Body of pancreas (tissue), 4 donors: Measurements from ENCODE around the gene SELENOO. TPM values are rescaled to one million over a fixed set of nuclear protein-coding genes. Genes with fewer than 3 reads are reported as not detected.

Source experiments
- ATAC-seq: fragments of 150-250 bp; one replicate; pipeline ENCODE4 v1.9.1; 2016
- DNase-seq, 4 donors: peaks; one replicate each; pipeline ENCODE4 v3.0.0-alpha.2; 2019
- H3K27ac ChIP-seq, 4 donors: fragments of 200-600 bp; sonication (generic); 1 replicate in 3 of 4; 2 replicates in 1 of 4; pipeline versions ENCODE4 v1.5.1 to v1.6.1; 2016 to 2019; ENCODE audit warnings: mild to moderate bottlenecking in 1 of 4, mixed read lengths in 1 of 4, moderate library complexity in 1 of 4
- H3K27me3 ChIP-seq, 2 donors: fragments of 200-600 bp; sonication (generic); one replicate each; pipeline ENCODE4 v1.6.0; 2016; ENCODE audit warnings: mild to moderate bottlenecking in 1 of 2
- H3K36me3 ChIP-seq, 2 donors: fragments of 200-600 bp; sonication (generic); replicated peaks in 1 of 2; 2 replicates each; pipeline ENCODE4 v1.5.1; 2016; ENCODE audit warnings: low read depth in 2 of 2; ENCODE audit not compliant: insufficient read depth in 1 of 2
- H3K4me1 ChIP-seq: fragments of 200-600 bp; sonication (generic); one replicate; pipeline ENCODE4 v1.6.0; 2016
- H3K4me3 ChIP-seq, 2 donors: fragments of 200-600 bp; sonication (generic); 1 replicate in 1 of 2; 2 replicates in 1 of 2; pipeline ENCODE4 v1.5.1; 2016 to 2019
- H3K9me3 ChIP-seq, 3 donors: fragments of 200-600 bp; sonication (generic); 1 replicate in 2 of 3; 2 replicates in 1 of 3; pipeline ENCODE4 v1.5.1; 2016
- POLR2A ChIP-seq, 3 donors: fragments of 450-650 bp; IDR thresholded peaks; one replicate each; pipeline ENCODE4 v1.6.1; 2016; ENCODE audit warnings: antibody characterized with exemption in 3 of 3, mild to moderate bottlenecking in 2 of 3
- WGBS, 2 donors: methylation state at CpG; one replicate each; pipeline ENCODE4 v1.1.5; 2017; 5-methylcytosine and 5-hydroxymethylcytosine counted together
- intact Hi-C: fragments of 100-400 bp; cut with DNase I; formaldehyde crosslinking; loops from one replicate; pipeline ENCODE4 v1.15.1; 2023
- total RNA-seq, 2 donors: library from RNA; depleted of rRNA; stranded (reverse); fragments of >200 nt; gene quantifications; one replicate each; pipeline ENCODE4 v1.1.0, GENCODE V29; 2016
- TF ChIP-seq, protein P1 (sequence below), 7 experiments: fragments of 450-650 bp in 4 of 7; fragments of 200-600 bp in 3 of 7; sonication (generic) in 3 of 7; IDR thresholded peaks; one replicate each; pipeline ENCODE4 v1.5.1; 2016 to 2019; ENCODE audit warnings: antibody characterized with exemption in 7 of 7

The SELENOO gene
- total RNA-seq, 2 donors from 2014 or later = 23.6 to 57.4 TPM

DNA sequence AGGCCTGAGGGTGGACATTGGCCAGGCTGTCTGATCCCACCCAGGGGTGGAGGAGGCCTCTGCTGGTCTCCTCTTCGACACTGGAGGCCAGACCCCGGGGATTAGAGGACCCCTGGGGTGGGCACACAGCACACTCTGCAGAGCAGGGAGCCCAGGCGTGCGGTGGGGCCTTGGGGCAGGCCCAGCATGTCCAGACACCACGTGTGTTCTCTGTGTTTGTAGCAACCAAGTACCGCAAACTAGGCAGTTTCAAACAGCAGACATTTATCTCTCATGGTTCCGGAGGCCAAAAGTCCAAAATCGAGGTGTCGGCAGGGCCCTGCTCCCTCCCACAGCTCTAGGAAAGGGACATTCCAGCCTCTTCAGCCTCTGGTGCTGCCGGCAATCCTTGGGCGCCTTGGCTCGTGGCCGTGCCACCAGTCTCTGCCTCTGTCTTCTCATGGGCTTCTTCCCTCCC, 28.8 kb upstream of the SELENOO start:
- Histone ChIP-seq H3K36me3 (no peaks in the 10 kb centered on the region), H3K27ac (no peak overlapping the region), H3K4me1 (peaks cover 7% of the 10 kb centered on the region), H3K4me3 (no peak overlapping the region), H3K27me3 (peaks cover 0 to 7% of the 10 kb centered on the region in 2 donors), H3K9me3 (no peaks in the 10 kb centered on the region)
- intact Hi-C loops = no loop called here
- DNase-seq = no peak
- TF ChIP-seq, protein P1, sequence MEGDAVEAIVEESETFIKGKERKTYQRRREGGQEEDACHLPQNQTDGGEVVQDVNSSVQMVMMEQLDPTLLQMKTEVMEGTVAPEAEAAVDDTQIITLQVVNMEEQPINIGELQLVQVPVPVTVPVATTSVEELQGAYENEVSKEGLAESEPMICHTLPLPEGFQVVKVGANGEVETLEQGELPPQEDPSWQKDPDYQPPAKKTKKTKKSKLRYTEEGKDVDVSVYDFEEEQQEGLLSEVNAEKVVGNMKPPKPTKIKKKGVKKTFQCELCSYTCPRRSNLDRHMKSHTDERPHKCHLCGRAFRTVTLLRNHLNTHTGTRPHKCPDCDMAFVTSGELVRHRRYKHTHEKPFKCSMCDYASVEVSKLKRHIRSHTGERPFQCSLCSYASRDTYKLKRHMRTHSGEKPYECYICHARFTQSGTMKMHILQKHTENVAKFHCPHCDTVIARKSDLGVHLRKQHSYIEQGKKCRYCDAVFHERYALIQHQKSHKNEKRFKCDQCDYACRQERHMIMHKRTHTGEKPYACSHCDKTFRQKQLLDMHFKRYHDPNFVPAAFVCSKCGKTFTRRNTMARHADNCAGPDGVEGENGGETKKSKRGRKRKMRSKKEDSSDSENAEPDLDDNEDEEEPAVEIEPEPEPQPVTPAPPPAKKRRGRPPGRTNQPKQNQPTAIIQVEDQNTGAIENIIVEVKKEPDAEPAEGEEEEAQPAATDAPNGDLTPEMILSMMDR (IDR thresholded peaks at IDR 0.05) = no peak
- no peak for TF ChIP-seq POLR2A (IDR thresholded peaks at IDR 0.05)
- no peak for ATAC-seq
- 73 to 84% methylated on average over 11 to 13 of the region's 13 CpGs for WGBS, 2 donors

- Histone ChIP-seq H3K36me3 (no peaks in the 10 kb centered on the region), H3K27me3 (peaks cover 0 to 7% of the 10 kb centered on the region in 2 donors), H3K4me3 (no peak overlapping the region), H3K27ac (no peak overlapping the region), H3K4me1 (peaks cover 7% of the 10 kb centered on the region), H3K9me3 (no peaks in the 10 kb centered on the region)
- DNase-seq (no peak), ATAC-seq (no peak)
- intact Hi-C loops = no loop called here
- 82 to 92% methylated on average over 19 to 26 of the region's 26 CpGs for WGBS, 2 donors
- TF ChIP-seq, protein P1 (IDR thresholded peaks at IDR 0.05) = no peak
- TF ChIP-seq POLR2A (IDR thresholded peaks at IDR 0.05) = no peak
Measured at GRCh38 chr22:50173311-50173982, 27.4 kb upstream of the SELENOO start.

GRCh38 chr22:50173983-50174355, 26.8 kb upstream of the SELENOO start:
- Histone ChIP-seq H3K36me3 (no peaks in the 10 kb centered on the region), H3K4me3 (no peak overlapping the region), H3K27me3 (peaks cover 0 to 5% of the 10 kb centered on the region in 2 donors), H3K9me3 (no peaks in the 10 kb centered on the region), H3K4me1 (peaks cover 7% of the 10 kb centered on the region), H3K27ac (no peak overlapping the region)
- DNase-seq (no peak), ATAC-seq (no peak)
- WGBS, 2 donors = 72 to 84% methylated on average over 3 to 6 of the region's 6 CpGs
- intact Hi-C loops = no loop called here
- TF ChIP-seq, protein P1 (IDR thresholded peaks at IDR 0.05) = no peak
- TF ChIP-seq POLR2A (IDR thresholded peaks at IDR 0.05) = no peak

DNA sequence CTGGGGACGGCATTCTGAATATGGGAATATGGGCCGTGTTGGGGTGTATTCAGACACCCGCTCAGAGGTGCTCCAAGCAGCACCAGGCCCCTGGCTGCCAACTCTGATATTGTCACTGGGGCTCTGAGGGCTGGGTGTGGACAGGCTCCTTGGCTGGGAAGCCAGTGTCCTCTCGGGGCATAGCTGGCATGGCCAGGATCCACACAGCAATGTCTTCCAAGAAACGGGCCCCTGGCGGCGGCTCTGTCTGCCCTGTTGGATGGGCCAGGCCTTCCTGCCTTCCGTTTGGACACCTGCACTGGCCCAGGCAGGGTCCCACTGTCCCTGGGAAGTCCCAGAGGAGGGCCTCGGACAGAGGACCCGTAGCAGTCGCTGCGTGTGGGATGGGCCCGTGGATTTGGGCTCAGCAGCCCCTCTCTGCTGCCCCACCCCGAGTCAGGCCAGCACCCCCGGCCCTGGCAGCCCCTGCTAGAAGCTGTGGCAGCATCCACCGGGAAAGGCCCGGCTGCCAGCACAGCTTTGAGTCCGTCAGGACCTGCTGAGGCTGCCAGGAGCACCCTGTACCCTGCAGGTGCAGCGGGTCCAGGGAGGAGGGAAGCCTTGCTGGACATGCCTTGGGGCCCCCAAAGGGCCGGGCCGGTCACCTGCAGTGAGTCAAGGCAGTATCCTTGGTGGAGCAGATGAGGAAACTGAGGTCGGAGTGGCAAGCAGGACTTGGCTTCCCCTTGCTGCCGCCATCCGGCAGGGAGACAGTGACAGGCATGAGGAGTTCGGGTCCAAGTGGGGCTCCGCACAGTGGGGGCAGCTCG, 26.2 kb upstream of the SELENOO start:
- 78 to 87% methylated on average over 2 to 27 of the region's 27 CpGs for WGBS, 2 donors
- no peaks in the 10 kb centered on the region for H3K27me3 ChIP-seq
- no peak for TF ChIP-seq POLR2A (IDR thresholded peaks at IDR 0.05)
- TF ChIP-seq, protein P1 (IDR thresholded peaks at IDR 0.05) = no peak
- intact Hi-C loops = no loop called here
- no peak overlapping the region for H3K27ac ChIP-seq
- H3K4me3 ChIP-seq = no peak overlapping the region
- peaks cover 7% of the 10 kb centered on the region for H3K4me1 ChIP-seq
- no peaks in the 10 kb centered on the region for H3K36me3 ChIP-seq
- no peak for ATAC-seq
- no peaks in the 10 kb centered on the region for H3K9me3 ChIP-seq
- no peak for DNase-seq
